WERI-Rb-1 (cell line): ENCODE results near the gene GAK.

Experiments used
- DNase-seq: peaks from one replicate; pipeline ENCODE4 v3.0.0-alpha.2; 2020
- H3K27ac ChIP-seq: fragments of 250-450 bp; sonication (Bioruptor Pico); 2 replicates; pipeline ENCODE4 v1.5.1; 2020; ENCODE audit warnings: mild to moderate bottlenecking, moderate library complexity
- H3K27me3 ChIP-seq: fragments of 250-450 bp; sonication (Bioruptor Pico); 2 replicates; pipeline ENCODE4 v1.5.1; 2021; ENCODE audit warnings: mild to moderate bottlenecking, low read depth, moderate library complexity; ENCODE audit not compliant: insufficient read depth, severe bottlenecking
- H3K36me3 ChIP-seq: fragments of 250-450 bp; sonication (Bioruptor Pico); 2 replicates; pipeline ENCODE4 v1.5.1; 2020; ENCODE audit warnings: mild to moderate bottlenecking, moderate library complexity
- H3K4me3 ChIP-seq: 2 replicates; pipeline ENCODE4 v1.5.1; 2011; ENCODE audit warnings: low read depth, mild to moderate bottlenecking, control low read depth, low read length
- H3K9me3 ChIP-seq: fragments of 250-450 bp; sonication (Bioruptor Pico); 2 replicates; pipeline ENCODE4 v1.5.1; 2021; ENCODE audit warnings: mild to moderate bottlenecking, moderate library complexity; ENCODE audit not compliant: severe bottlenecking
- CTCF ChIP-seq: IDR thresholded peaks from 2 replicates; pipeline ENCODE4 v1.5.1; 2011; ENCODE audit warnings: low read depth, mild to moderate bottlenecking, control low read depth, inconsistent platforms, low read length

The GAK gene

GRCh38 chr4:954211-955020 lies 22.3 kb upstream of the GAK start:
- Histone ChIP-seq H3K4me3 (no peak overlapping the region), H3K9me3 (no peaks in the 10 kb centered on the region), H3K27ac (no peak overlapping the region), H3K36me3 (peaks cover 10% of the 10 kb centered on the region), H3K27me3 (no peaks in the 10 kb centered on the region)
- no peak for DNase-seq
- TF ChIP-seq CTCF = no peak

DNA sequence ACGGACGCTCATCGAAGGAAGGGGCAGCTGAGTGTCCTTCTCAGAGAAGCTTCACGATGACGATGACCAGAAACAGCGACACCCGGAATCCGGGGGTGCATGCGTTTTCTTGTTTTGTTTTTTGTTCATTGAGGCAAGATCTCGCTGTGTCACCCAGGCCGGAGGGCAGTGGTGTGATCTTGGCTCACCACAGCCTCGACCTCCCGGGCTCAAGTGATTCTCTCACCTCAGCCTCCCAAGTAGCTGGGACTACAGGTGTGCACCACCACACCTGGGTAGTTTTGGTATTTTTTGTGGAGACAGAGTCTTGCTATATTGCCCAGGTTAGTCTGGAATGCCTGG lies 21.4 kb upstream of the GAK start:
- no peaks in the 10 kb centered on the region for H3K9me3 ChIP-seq
- peaks cover 10% of the 10 kb centered on the region for H3K36me3 ChIP-seq
- no peak for DNase-seq
- H3K27me3 ChIP-seq = no peaks in the 10 kb centered on the region
- no peak for TF ChIP-seq CTCF
- no peak overlapping the region for H3K27ac ChIP-seq
- no peak overlapping the region for H3K4me3 ChIP-seq

DNA sequence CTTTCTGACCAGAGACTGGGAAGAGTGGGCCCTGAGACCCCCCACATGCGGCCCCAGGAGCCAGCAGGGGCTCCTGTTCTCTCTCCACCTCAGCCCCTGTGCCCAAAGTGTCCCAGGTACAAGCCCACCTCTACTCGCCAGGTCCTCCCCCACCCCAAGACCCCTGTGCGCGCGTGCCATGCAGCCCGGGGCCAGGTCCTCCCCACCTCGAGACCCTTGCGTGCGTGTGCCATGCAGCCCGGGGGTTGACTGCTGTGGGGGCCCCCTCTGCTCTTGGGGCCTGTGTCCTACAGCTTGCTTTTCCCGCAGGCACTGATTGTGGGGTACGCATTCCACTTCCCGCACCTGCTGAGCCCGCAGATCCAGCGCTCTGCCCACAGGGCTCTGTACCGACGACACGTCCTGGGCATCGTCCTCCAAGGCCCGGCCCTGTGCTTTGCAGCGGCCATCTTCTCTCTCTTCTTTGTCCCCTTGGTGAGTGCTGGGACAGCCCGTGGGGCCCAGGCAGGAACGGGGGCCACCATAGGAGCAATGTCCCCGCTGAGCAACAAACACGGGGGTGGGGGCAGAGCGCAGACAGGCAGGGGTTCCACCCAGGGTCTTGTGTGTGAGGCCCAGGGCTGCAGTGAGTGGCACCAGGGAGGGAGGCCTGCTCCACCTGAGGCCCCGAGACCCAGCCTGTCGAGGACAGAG lies 20.9 kb upstream of the GAK start:
- no peak for TF ChIP-seq CTCF
- Histone ChIP-seq H3K27ac (no peak overlapping the region), H3K27me3 (no peaks in the 10 kb centered on the region), H3K36me3 (peaks cover 10% of the 10 kb centered on the region), H3K9me3 (no peaks in the 10 kb centered on the region), H3K4me3 (no peak overlapping the region)
- DNase-seq = no peak

DNA sequence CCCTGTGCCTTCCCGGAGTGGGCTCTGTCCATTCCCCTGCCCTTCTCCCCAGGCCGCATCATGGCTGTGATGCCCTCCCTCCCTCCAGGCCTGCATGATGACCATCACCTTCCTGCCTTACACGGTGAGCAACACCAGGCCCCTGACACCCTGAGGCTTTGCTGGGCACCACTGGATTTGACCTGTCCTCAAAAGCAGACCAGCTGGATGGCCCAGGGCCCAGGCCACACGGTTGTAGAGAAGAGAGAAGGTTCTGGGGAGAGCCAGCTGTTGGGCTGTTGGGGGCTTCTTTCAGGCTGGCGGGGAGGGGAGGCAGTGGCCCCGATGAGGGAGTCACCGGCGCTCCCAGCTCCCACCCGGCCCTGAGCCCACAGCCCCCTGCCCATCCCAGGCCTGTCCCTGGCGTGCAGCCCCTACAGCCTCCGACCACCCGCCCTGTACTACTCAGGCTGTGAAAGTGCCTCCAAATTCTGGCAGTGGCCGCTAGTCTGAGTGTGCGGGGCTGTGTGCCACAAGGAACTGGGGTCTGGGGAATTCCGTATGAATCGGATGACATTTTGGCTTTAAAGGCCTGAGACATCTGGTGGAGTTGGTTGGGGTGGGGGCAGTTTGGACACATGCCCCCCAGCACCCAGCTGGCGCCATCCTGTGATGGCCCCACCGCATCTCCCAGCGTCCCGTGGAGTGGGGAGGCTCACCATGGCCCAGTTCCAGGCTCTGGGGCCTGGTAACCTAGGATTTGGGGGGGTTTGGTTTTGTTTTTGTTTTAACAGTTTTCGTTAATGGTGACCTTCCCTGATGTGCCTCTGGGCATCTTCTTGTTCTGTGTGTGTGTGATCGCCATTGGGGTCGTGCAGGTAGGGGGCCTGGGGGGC lies 19.7 kb upstream of the GAK start:
- Histone ChIP-seq H3K9me3 (no peaks in the 10 kb centered on the region), H3K4me3 (no peak overlapping the region), H3K36me3 (peaks cover 10% of the 10 kb centered on the region), H3K27ac (no peak overlapping the region), H3K27me3 (no peaks in the 10 kb centered on the region)
- DNase-seq = no peak
- no peak for TF ChIP-seq CTCF

- TF ChIP-seq CTCF = no peak
- DNase-seq = no peak
- Histone ChIP-seq H3K36me3 (peaks cover 10% of the 10 kb centered on the region), H3K27ac (no peak overlapping the region), H3K27me3 (no peaks in the 10 kb centered on the region), H3K9me3 (no peaks in the 10 kb centered on the region), H3K4me3 (no peak overlapping the region)
Observed at GRCh38 chr4:951186-951585, 19.1 kb upstream of the GAK start.
